GM12865 (cell line): ENCODE results near the gene DNASE1L3.
"Not testable (repeated sequence)": the region's sequence is repeated elsewhere in the genome, so short reads cannot be mapped to it uniquely, and the experiment has no call there.

Source experiments
- DNase-seq: peaks from one replicate; pipeline ENCODE4 v3.0.0; 2010; ENCODE audit warnings: low read depth
- H3K4me3 ChIP-seq: 2 replicates; pipeline ENCODE4 v1.5.1; 2011; ENCODE audit warnings: mild to moderate bottlenecking, low read depth, low read length, control low read depth
- CTCF ChIP-seq: IDR thresholded peaks from 2 replicates; pipeline ENCODE4 v1.5.1; 2011; ENCODE audit warnings: low read length, control low read depth, low read depth, inconsistent platforms; ENCODE audit not compliant: insufficient read depth; ENCODE audit errors: missing control alignments

DNASE1L3 gene

GRCh38 chr3:58251631-58252035 is 40.9 kb upstream of the DNASE1L3 start:
- DNase-seq = no peak
- no peak for TF ChIP-seq CTCF
- no peak overlapping the region for H3K4me3 ChIP-seq

DNA sequence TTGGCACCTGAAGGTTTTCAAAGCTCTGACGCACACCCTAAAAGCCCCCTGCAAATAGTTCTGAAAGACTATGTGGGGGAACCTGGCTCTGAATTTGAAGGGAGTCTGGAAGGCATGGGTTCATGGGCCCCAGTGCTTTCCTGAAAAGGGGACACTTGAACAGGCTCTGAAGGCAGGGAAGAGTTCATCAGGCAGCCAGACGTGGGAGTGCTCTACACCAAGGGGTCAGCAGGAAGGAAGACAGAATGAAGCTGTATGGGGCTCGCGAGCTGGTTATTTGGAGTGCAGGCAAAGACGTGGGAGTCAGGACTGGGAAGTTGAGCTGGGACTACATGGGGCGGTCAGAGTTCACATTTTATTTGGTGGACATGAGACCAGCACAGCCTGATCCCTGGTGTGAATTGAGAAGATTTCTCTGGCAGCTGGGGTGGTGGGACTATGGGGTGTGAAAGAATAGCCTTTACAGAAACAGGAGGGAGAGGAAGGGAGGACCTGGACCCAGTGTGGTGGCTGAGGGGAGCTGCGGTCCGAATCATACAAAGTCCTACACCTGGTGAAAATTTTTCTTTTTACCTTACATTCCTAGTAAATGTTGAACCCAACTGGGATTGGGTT is 39.4 kb upstream of the DNASE1L3 start:
- H3K4me3 ChIP-seq = no peak overlapping the region
- no peak for DNase-seq
- TF ChIP-seq CTCF = no peak

- TF ChIP-seq CTCF = no peak
- no peak overlapping the region for H3K4me3 ChIP-seq
- no peak for DNase-seq
Observed at GRCh38 chr3:58249358-58250092, 38.8 kb upstream of the DNASE1L3 start.

DNA sequence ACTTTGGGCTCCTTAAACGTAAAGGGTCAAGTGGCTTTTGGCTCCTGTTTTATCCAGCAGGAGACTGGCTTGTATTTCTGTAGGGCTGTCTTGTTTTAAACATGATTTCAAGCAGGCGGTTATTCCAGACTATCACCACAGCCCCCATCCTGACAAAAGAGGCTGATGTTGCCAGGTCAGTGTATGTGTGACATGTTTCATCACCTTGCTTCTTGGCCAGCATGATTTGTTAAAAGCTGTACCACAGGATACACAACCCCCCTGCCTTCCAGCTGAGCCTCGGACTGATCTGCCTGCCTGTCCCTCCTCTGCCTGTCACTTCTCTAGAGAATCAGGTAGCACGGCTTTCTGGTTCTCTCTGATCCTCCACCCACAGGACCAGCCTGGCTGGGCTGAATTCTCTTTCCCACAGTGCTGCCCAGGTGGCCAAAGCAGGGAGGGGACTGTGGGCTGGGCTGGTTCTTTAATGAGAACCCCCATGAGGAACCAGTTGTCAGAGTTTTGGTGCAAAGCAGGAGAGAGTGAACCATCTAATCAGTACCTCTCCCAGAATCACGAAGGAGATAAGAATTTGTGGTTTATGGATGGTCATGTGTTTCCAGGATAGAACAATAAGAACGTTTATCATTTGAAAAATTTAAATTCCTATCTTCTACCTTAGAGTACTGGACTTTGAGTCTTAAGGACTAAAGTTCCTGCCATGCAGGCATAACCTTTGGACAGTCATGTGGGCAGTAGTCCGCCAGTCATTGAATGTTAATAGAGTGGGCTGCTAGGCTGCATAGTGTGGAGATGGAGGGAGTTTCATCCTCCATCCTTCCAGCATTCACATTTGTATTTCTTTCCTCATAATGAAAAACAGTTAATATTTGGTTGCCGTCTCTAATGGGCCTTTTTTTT is 35.6 kb upstream of the DNASE1L3 start:
- no peak for DNase-seq
- H3K4me3 ChIP-seq = no peak overlapping the region
- no peak for TF ChIP-seq CTCF

- no peak overlapping the region for H3K4me3 ChIP-seq
- no peak for DNase-seq
- no peak for TF ChIP-seq CTCF
Observed at GRCh38 chr3:58243976-58244585, 33.3 kb upstream of the DNASE1L3 start.

DNA sequence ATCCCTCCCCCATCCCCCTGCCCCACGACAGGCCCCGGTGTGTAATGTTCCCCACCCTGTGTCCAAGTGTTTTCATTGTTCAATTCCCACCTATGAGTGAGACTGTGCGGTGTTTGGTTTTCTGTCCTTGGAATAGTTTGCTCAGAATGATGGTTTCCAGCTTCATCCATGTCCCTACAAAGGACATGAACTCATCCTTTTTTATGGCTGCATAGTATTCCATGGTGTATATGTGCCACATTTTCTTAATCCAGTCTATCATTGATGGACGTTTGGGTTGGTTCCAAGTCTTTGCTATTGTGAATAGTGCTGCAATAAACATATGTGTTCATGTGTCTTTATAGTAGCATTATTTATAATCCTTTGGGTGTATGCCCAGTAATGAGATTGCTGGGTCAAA is 32.1 kb upstream of the DNASE1L3 start:
- DNase-seq, H3K4me3 ChIP-seq: not testable (repeated sequence)

GRCh38 chr3:58242340-58242739 is 31.6 kb upstream of the DNASE1L3 start:
- TF ChIP-seq CTCF = no peak
- H3K4me3 ChIP-seq = no peak overlapping the region
- no peak for DNase-seq
